Loucy (cell line): Measurements from ENCODE around the gene DENND2A.

Experiments
- CTCF ChIP-seq: fragments of 200-600 bp; sonication (generic); conservative IDR thresholded peaks from 2 replicates; pipeline ENCODE4 v1.5.1; 2014; ENCODE audit warnings: mild to moderate bottlenecking, antibody characterized with exemption, low read length
- EZH2phosphoT487 ChIP-seq: fragments of 200-600 bp; IDR thresholded peaks from 2 replicates; pipeline ENCODE4 v1.6.1; 2018; ENCODE audit warnings: antibody characterized with exemption, mild to moderate bottlenecking, moderate library complexity, borderline replicate concordance

- TF ChIP-seq CTCF (no peak), EZH2phosphoT487 (no peak)
Observed at GRCh38 chr7:140497241-140497769, 143.3 kb downstream of the DENND2A start.
